HepG2 (cell line): ENCODE results near the gene YPEL4. TPM values are rescaled to one million over a fixed set of nuclear protein-coding genes. Genes with fewer than 3 reads are reported as not detected.

ENCODE experiments used
- CCAR2 ChIP-seq: fragments of 200-400 bp; formaldehyde crosslinking; optimal IDR thresholded peaks from 2 replicates; pipeline ENCODE3; 2018; ENCODE audit warnings: low read depth, mild to moderate bottlenecking, low read length, moderate library complexity
- FUBP1 ChIP-seq: sonication (generic); formaldehyde crosslinking; IDR thresholded peaks from 2 replicates; pipeline ENCODE4 v1.5.1; 2020; ENCODE audit warnings: missing genetic modification reagents, mild to moderate bottlenecking, borderline replicate concordance
- HNRNPH1 ChIP-seq: fragments of 200-400 bp; formaldehyde crosslinking; optimal IDR thresholded peaks from 2 replicates; pipeline ENCODE3; 2017; ENCODE audit warnings: mild to moderate bottlenecking, low read depth, low read length
- HOXA3 ChIP-seq: sonication (generic); formaldehyde crosslinking; IDR thresholded peaks from 2 replicates; pipeline ENCODE4 v1.5.0; 2020; ENCODE audit warnings: missing genetic modification reagents
- IKZF5 ChIP-seq: IDR thresholded peaks from 2 replicates; pipeline ENCODE4 v1.6.1; 2018; ENCODE audit warnings: missing genetic modification reagents, mild to moderate bottlenecking, missing compliant biosample characterization
- KDM5B ChIP-seq: sonication (generic); formaldehyde crosslinking; IDR thresholded peaks from 2 replicates; pipeline ENCODE4 v1.4.0; 2020; ENCODE audit warnings: missing genetic modification reagents, mild to moderate bottlenecking, borderline replicate concordance
- PCBP2 ChIP-seq: fragments of 200-400 bp; formaldehyde crosslinking; optimal IDR thresholded peaks from 2 replicates; pipeline ENCODE3; 2018; ENCODE audit warnings: low read length, low read depth; ENCODE audit not compliant: poor library complexity, severe bottlenecking
- PHB2 ChIP-seq: fragments of 450-650 bp; IDR thresholded peaks from 2 replicates; pipeline ENCODE4 v1.6.1; 2018; ENCODE audit not compliant: partially characterized antibody
- REL ChIP-seq: sonication (generic); formaldehyde crosslinking; conservative IDR thresholded peaks from 2 replicates; pipeline ENCODE4 v1.8.0; 2022; ENCODE audit warnings: mild to moderate bottlenecking, missing genetic modification reagents, moderate library complexity
- SMAD1 ChIP-seq: sonication (generic); formaldehyde crosslinking; IDR thresholded peaks from 2 replicates; pipeline ENCODE4 v1.4.0; 2020; ENCODE audit warnings: missing genetic modification reagents, low read depth, mild to moderate bottlenecking, borderline replicate concordance
- SMAD9 ChIP-seq: sonication (generic); formaldehyde crosslinking; IDR thresholded peaks from 2 replicates; pipeline ENCODE4 v1.5.1; 2020; ENCODE audit warnings: mild to moderate bottlenecking, missing genetic modification reagents
- SMARCC2 ChIP-seq: fragments of 450-650 bp; IDR thresholded peaks from 2 replicates; pipeline ENCODE4 v1.6.1; 2017; ENCODE audit warnings: antibody characterized with exemption, mild to moderate bottlenecking
- TCF7 ChIP-seq: sonication (generic); IDR thresholded peaks from 2 replicates; pipeline ENCODE4 v1.6.1; 2016; ENCODE audit warnings: antibody characterized with exemption, low read depth
- ZBTB46 ChIP-seq: sonication (generic); formaldehyde crosslinking; IDR thresholded peaks from 2 replicates; pipeline ENCODE4 v1.4.0; 2020; ENCODE audit warnings: mild to moderate bottlenecking, missing genetic modification reagents, borderline replicate concordance
- ZNF225 ChIP-seq: sonication (generic); formaldehyde crosslinking; IDR thresholded peaks from 2 replicates; pipeline ENCODE4 v1.4.0; 2020; ENCODE audit warnings: mild to moderate bottlenecking, missing genetic modification reagents
- ZNF235 ChIP-seq: sonication (generic); formaldehyde crosslinking; IDR thresholded peaks from 2 replicates; pipeline ENCODE4 v1.8.1; 2023; ENCODE audit warnings: mild to moderate bottlenecking, missing genetic modification reagents, borderline replicate concordance
- ZNF557 ChIP-seq: sonication (generic); formaldehyde crosslinking; IDR thresholded peaks from 2 replicates; pipeline ENCODE4 v1.4.0; 2020; ENCODE audit warnings: missing genetic modification reagents
- ZNF562 ChIP-seq: sonication (generic); formaldehyde crosslinking; IDR thresholded peaks from 2 replicates; pipeline ENCODE4 v1.8.0; 2022; ENCODE audit warnings: missing genetic modification reagents, borderline replicate concordance
- polyA plus RNA-seq, 8 experiments: library from polyadenylated mRNA; depleted of rRNA in 3 of 8; stranded (reverse) in 7 of 8; unstranded in 1 of 8; fragments of >200 nt; fragmentation: Illumina TruSeq in 4 of 8; extraction: Trizol in 4 of 8; gene quantifications; 2 replicates each; pipeline versions ENCODE4 v1.2.1 to v1.2.3, GENCODE V29; 2011 to 2016; ENCODE audit warnings: low read depth in 4 of 8, missing spikeins in 1 of 8, mixed read lengths in 1 of 8; ENCODE audit not compliant: insufficient read depth in 1 of 8
- total RNA-seq, 5 experiments: library from RNA; depleted of rRNA; stranded (reverse); fragments of >200 nt; fragmentation: Illumina TruSeq; extraction: Trizol; gene quantifications; 2 replicates each; pipeline ENCODE4 v1.2.3, GENCODE V29; 2016; ENCODE audit warnings: low read depth in 1 of 5
- TF ChIP-seq, protein P1 (sequence below): sonication (generic); formaldehyde crosslinking; IDR thresholded peaks from 2 replicates; pipeline ENCODE4 v1.8.1; 2023; ENCODE audit warnings: mild to moderate bottlenecking, inconsistent platforms, moderate library complexity, missing genetic modification reagents, borderline replicate concordance
- TF ChIP-seq, protein P2 (sequence below): sonication (generic); formaldehyde crosslinking; IDR thresholded peaks from 2 replicates; pipeline ENCODE4 v1.4.0; 2020; ENCODE audit warnings: missing genetic modification reagents, borderline replicate concordance

YPEL4 gene
- total and polyA plus RNA-seq, 2 of the 13 experiments (the other 11 are each of a cell fraction or from before 2014, with no cell fraction given) = 0.04 TPM; not detected in 1

- TF ChIP-seq ZBTB46 (CRISPR knock-in tag) = no peak
- TF ChIP-seq SMAD1 (CRISPR knock-in tag) = no peak
- peak; percentile 67 for TF ChIP-seq HOXA3 (CRISPR knock-in tag)
- TF ChIP-seq TCF7 = no peak
- TF ChIP-seq CCAR2 = no peak
- no peak for TF ChIP-seq SMAD9 (CRISPR knock-in tag)
- TF ChIP-seq ZNF225 (CRISPR knock-in tag) = no peak
- TF ChIP-seq ZNF557 (CRISPR knock-in tag) = 0 out of 2 replicates have a peak, but pooled peaks have one; percentile 70
- TF ChIP-seq KDM5B (CRISPR knock-in tag) = peak; percentile 76
- no peak; the same call in none of the 2 replicates for TF ChIP-seq IKZF5 (CRISPR knock-in tag)
- no peak for TF ChIP-seq ZNF562 (CRISPR knock-in tag)
- no peak for TF ChIP-seq REL
- TF ChIP-seq SMARCC2 = no peak
- TF ChIP-seq FUBP1 (CRISPR knock-in tag) = peak; percentile 92; the same call in 1 of the 2 replicates
- TF ChIP-seq ZNF235 (CRISPR knock-in tag) = no peak; the same call in 1 of the 2 replicates
- TF ChIP-seq, protein P1, sequence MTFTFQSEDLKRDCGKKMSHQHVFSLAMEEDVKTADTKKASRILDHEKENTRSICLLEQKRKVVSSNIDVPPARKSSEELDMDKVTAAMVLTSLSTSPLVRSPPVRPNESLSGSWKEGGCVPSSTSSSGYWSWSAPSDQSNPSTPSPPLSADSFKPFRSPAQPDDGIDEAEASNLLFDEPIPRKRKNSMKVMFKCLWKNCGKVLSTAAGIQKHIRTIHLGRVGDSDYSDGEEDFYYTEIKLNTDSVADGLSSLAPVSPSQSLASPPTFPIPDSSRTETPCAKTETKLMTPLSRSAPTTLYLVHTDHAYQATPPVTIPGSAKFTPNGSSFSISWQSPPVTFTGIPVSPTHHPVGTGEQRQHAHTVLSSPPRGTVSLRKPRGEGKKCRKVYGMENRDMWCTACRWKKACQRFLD = peak; percentile 91; the same call in 1 of the 2 replicates
- no peak for TF ChIP-seq PHB2
- TF ChIP-seq HNRNPH1 = no peak
- TF ChIP-seq, protein P2, sequence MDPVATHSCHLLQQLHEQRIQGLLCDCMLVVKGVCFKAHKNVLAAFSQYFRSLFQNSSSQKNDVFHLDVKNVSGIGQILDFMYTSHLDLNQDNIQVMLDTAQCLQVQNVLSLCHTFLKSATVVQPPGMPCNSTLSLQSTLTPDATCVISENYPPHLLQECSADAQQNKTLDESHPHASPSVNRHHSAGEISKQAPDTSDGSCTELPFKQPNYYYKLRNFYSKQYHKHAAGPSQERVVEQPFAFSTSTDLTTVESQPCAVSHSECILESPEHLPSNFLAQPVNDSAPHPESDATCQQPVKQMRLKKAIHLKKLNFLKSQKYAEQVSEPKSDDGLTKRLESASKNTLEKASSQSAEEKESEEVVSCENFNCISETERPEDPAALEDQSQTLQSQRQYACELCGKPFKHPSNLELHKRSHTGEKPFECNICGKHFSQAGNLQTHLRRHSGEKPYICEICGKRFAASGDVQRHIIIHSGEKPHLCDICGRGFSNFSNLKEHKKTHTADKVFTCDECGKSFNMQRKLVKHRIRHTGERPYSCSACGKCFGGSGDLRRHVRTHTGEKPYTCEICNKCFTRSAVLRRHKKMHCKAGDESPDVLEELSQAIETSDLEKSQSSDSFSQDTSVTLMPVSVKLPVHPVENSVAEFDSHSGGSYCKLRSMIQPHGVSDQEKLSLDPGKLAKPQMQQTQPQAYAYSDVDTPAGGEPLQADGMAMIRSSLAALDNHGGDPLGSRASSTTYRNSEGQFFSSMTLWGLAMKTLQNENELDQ = no peak
- TF ChIP-seq PCBP2 = no peak
These were observed 18.2 kb upstream of the YPEL4 start, which contains the start of gene ZDHHC5 (continued) for GRCh38 chr11:57667736-57668433.
